ENCODE data around the gene GPAT2. TPM values are rescaled to one million over a fixed set of nuclear protein-coding genes. Genes with fewer than 3 reads are reported as not detected.
A peak's percentile ranks its signal among the peaks of the same experiment; 100 is the strongest.
"Not testable (repeated sequence)": the region's sequence is repeated elsewhere in the genome, so short reads cannot be mapped to it uniquely, and the experiment has no call there.

The GPAT2 gene
- total RNA-seq, 1 donor from 2014 or later = not detected

DNA sequence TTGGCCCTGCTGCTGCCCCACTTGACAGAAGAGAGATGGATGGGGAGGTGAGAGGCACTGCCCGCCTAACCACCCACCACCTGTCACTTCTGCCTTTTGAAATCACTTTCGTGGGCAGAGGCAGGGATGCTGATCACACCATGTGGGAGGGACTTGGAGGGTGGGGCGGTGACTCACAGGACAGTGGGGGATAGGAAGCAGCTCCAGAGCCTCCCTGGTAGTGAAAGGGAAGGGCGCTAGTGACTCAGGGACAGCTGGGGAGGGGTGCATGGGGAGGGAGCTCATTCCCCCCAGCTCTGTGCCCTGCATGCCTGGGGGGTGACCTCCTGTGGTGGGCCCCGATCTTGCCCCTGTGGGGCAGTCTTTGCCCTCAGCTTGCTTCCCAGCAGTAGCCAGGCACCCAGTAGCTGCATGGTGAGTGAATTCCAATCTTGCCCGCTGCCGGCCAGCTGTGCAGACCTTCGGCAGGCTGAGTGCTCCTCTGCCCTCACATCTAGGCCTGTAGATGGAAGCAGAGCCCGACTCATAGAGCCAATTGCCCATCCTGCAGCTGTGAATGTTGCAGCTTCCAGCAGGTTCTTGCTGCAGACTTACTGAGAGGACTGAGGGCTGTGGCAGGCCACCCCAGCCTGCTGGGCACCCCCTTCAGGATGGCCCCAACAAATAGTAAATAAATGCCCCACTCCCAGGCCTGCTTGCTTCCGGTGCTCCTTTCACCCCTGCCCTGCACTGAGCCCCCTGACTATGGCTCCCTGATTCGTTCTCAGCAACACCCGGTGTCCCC is 28.6 kb upstream of the GPAT2 start:
- H3K36me3 Mint-ChIP-seq (ENCODE audit: low read depth); H3K9me3 Mint-ChIP-seq (ENCODE audit: low read depth); DNase-seq (ENCODE audit: low spot score); H3K4me3 Mint-ChIP-seq (ENCODE audit: unreplicated experiment); H3K27ac Mint-ChIP-seq (ENCODE audit: unreplicated experiment); H3K27me3 Mint-ChIP-seq (ENCODE audit: low read depth); H3K4me1 Mint-ChIP-seq (ENCODE audit: low read depth): not testable (repeated sequence)
- TF ChIP-seq CTCF (IDR thresholded peaks at IDR 0.05) = peak; percentile 77

DNA sequence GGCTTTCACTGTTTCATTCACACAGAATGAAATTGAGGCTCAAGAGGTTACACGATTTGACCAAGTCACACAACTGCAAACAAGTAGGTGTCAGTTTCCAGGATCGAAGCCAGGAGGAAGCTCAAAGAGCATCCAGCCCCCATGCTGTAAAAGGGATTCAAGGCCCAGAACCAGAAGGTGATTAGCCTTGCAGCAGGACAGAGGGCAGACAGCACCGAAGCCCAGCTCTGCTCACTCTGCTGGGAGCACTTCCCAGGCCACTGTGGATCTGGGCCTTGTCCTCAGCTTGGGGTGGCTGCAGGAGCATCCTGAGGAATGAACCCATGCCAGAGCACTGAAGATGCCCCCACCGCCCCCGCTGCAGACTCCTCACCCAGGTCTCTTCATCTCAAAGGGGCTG is 27.8 kb upstream of the GPAT2 start:
- not testable (repeated sequence) for H3K27ac Mint-ChIP-seq (ENCODE audit: unreplicated experiment); H3K4me1 Mint-ChIP-seq (ENCODE audit: low read depth); DNase-seq (ENCODE audit: low spot score); H3K27me3 Mint-ChIP-seq (ENCODE audit: low read depth); H3K9me3 Mint-ChIP-seq (ENCODE audit: low read depth); H3K36me3 Mint-ChIP-seq (ENCODE audit: low read depth); H3K4me3 Mint-ChIP-seq (ENCODE audit: unreplicated experiment)

GRCh38 chr2:96061901-96062300 is 27.2 kb upstream of the GPAT2 start:
- not testable (repeated sequence) for DNase-seq (ENCODE audit: low spot score); H3K27ac Mint-ChIP-seq (ENCODE audit: unreplicated experiment); H3K9me3 Mint-ChIP-seq (ENCODE audit: low read depth); H3K4me3 Mint-ChIP-seq (ENCODE audit: unreplicated experiment); H3K36me3 Mint-ChIP-seq (ENCODE audit: low read depth); H3K4me1 Mint-ChIP-seq (ENCODE audit: low read depth); H3K27me3 Mint-ChIP-seq (ENCODE audit: low read depth)

DNA sequence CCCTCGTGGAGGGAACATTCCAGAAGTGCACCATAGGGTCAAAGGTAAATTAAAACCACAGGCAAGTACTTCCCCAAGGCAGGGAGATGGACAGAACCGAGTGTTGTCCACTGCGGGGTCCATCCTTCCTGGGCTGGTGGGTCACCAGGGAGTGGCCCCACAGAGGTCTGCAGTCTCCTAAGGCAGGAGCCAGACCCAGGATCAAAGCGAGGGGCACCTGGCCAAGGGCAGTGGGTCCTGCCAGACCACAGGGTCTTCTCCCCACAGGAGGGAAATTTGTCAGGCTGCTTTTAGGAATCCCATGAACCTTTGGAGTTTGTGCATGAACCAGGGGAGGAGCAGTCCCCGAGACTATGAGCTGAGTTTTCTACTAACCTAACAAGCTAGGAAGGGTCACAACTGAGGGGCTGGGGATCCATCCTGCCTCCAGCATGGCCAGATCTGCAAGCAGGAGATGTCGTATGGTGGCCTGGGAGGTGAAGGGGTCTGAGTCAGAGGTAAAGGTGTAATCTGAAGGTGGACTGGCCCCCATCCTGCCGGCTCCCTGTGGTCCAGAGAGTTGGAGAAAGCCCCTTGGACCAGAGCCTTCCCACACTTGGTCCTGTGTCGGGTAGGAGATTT is 26.6 kb upstream of the GPAT2 start:
- not testable (repeated sequence) for H3K27me3 Mint-ChIP-seq (ENCODE audit: low read depth); H3K4me3 Mint-ChIP-seq (ENCODE audit: unreplicated experiment); H3K36me3 Mint-ChIP-seq (ENCODE audit: low read depth); H3K9me3 Mint-ChIP-seq (ENCODE audit: low read depth); DNase-seq (ENCODE audit: low spot score); H3K27ac Mint-ChIP-seq (ENCODE audit: unreplicated experiment); H3K4me1 Mint-ChIP-seq (ENCODE audit: low read depth)

DNA sequence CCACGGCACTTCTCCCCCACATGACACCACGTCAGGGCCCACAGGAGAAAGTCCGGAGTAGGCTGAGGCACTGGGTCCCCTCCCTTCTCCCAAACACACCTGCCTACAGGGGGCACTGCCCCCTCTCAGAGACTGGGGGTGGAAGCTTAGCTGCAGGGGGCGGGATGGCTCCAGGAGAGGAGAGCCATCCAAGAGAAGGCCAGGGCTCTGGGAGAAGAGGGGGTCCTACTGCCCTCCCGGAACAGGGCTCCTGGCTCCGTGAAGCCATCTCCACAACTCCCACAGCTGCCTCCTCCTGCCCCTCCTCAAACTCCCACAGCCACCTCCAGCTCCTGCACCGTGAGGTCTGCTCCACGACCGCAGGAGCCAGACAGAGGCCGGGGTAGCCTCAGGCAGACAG is 25.6 kb upstream of the GPAT2 start:
- H3K4me3 Mint-ChIP-seq (ENCODE audit: unreplicated experiment); DNase-seq (ENCODE audit: low spot score); H3K36me3 Mint-ChIP-seq (ENCODE audit: low read depth); H3K27me3 Mint-ChIP-seq (ENCODE audit: low read depth); H3K9me3 Mint-ChIP-seq (ENCODE audit: low read depth); H3K4me1 Mint-ChIP-seq (ENCODE audit: low read depth); H3K27ac Mint-ChIP-seq (ENCODE audit: unreplicated experiment): not testable (repeated sequence)

GRCh38 chr2:96059443-96059842 is 24.7 kb upstream of the GPAT2 start:
- DNase-seq (ENCODE audit: low spot score); H3K36me3 Mint-ChIP-seq (ENCODE audit: low read depth); H3K4me3 Mint-ChIP-seq (ENCODE audit: unreplicated experiment); H3K27ac Mint-ChIP-seq (ENCODE audit: unreplicated experiment); H3K4me1 Mint-ChIP-seq (ENCODE audit: low read depth); H3K27me3 Mint-ChIP-seq (ENCODE audit: low read depth); H3K9me3 Mint-ChIP-seq (ENCODE audit: low read depth): not testable (repeated sequence)

GRCh38 chr2:96055830-96056229 is 21.1 kb upstream of the GPAT2 start:
- H3K4me1 Mint-ChIP-seq (ENCODE audit: low read depth); H3K9me3 Mint-ChIP-seq (ENCODE audit: low read depth); H3K36me3 Mint-ChIP-seq (ENCODE audit: low read depth); H3K27ac Mint-ChIP-seq (ENCODE audit: unreplicated experiment); H3K27me3 Mint-ChIP-seq (ENCODE audit: low read depth); DNase-seq (ENCODE audit: low spot score); H3K4me3 Mint-ChIP-seq (ENCODE audit: unreplicated experiment): not testable (repeated sequence)

GRCh38 chr2:96054537-96054936 is 19.8 kb upstream of the GPAT2 start:
- H3K27me3 Mint-ChIP-seq (ENCODE audit: low read depth); H3K9me3 Mint-ChIP-seq (ENCODE audit: low read depth); DNase-seq (ENCODE audit: low spot score); H3K4me3 Mint-ChIP-seq (ENCODE audit: unreplicated experiment); H3K36me3 Mint-ChIP-seq (ENCODE audit: low read depth); H3K4me1 Mint-ChIP-seq (ENCODE audit: low read depth); H3K27ac Mint-ChIP-seq (ENCODE audit: unreplicated experiment): not testable (repeated sequence)

GRCh38 chr2:96053385-96053784 is 18.7 kb upstream of the GPAT2 start:
- DNase-seq (ENCODE audit: low spot score); H3K4me1 Mint-ChIP-seq (ENCODE audit: low read depth); H3K9me3 Mint-ChIP-seq (ENCODE audit: low read depth); H3K27me3 Mint-ChIP-seq (ENCODE audit: low read depth); H3K36me3 Mint-ChIP-seq (ENCODE audit: low read depth); H3K4me3 Mint-ChIP-seq (ENCODE audit: unreplicated experiment); H3K27ac Mint-ChIP-seq (ENCODE audit: unreplicated experiment): not testable (repeated sequence)

DNA sequence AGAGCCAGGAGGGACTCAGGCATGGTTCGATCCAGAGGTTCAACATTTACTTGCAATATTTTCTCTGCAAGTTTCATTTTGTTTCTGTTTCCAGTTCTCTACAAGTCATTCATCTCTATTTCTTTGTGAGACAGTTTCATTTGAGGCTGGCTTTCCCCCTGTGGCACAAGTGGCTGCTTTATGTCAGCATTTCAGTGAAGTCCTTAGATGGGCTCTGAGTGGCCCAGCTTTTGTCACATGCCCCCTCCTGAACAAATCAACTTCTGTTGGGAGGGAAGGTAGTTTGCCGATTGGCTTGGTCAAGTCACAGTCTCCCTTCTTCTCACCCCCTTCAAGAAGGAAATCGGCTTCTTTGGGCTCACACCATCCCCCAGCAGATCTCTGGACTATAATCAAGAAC is 17.9 kb upstream of the GPAT2 start:
- H3K4me1 Mint-ChIP-seq (ENCODE audit: low read depth); DNase-seq (ENCODE audit: low spot score); H3K27ac Mint-ChIP-seq (ENCODE audit: unreplicated experiment); H3K9me3 Mint-ChIP-seq (ENCODE audit: low read depth); H3K36me3 Mint-ChIP-seq (ENCODE audit: low read depth); H3K27me3 Mint-ChIP-seq (ENCODE audit: low read depth); H3K4me3 Mint-ChIP-seq (ENCODE audit: unreplicated experiment): not testable (repeated sequence)

DNA sequence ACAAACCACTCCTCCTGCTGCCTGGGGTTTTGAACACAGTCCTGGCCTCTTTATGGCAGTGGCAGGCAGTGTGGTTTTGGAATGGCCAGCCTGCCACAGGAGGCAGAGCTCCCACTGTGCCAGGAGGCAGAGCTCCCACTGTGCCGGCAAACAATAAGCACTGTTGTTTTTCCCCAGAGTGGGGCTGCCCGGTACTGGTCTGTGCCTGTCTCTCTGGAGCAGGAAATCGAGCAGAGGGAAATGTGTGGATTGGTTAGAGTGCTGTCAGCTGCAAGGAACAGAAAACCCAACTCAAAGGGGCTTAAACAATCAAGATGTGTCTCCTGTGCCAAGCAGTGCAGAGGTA is 15.2 kb upstream of the GPAT2 start:
- not testable (repeated sequence) for H3K27ac Mint-ChIP-seq (ENCODE audit: unreplicated experiment); H3K36me3 Mint-ChIP-seq (ENCODE audit: low read depth); H3K4me3 Mint-ChIP-seq (ENCODE audit: unreplicated experiment); H3K9me3 Mint-ChIP-seq (ENCODE audit: low read depth); H3K27me3 Mint-ChIP-seq (ENCODE audit: low read depth); DNase-seq (ENCODE audit: low spot score); H3K4me1 Mint-ChIP-seq (ENCODE audit: low read depth)
